Liver (tissue), 9 donors: ENCODE results near the gene DNMT1. TPM values are rescaled to one million over a fixed set of nuclear protein-coding genes. Genes with fewer than 3 reads are reported as not detected.

Experiments used
- DNase-seq: peaks from one replicate; pipeline ENCODE4 v3.0.0-alpha.2; 2017; ENCODE audit warnings: low spot score
- H3K27ac ChIP-seq, 2 donors: one replicate each; pipeline ENCODE4 v1.7.0; 2013; ENCODE audit warnings: inconsistent platforms in 2 of 2, low read length in 2 of 2, control low read depth in 1 of 2, low read depth in 1 of 2, mild to moderate bottlenecking in 1 of 2
- H3K27me3 ChIP-seq, 4 donors: one replicate each; pipeline versions ENCODE4 v1.6.1 to v1.7.0; 2013; ENCODE audit warnings: low read length in 3 of 4, inconsistent platforms in 1 of 4, mild to moderate bottlenecking in 1 of 4, moderate library complexity in 1 of 4; ENCODE audit not compliant: control insufficient read depth in 4 of 4, insufficient read depth in 4 of 4
- H3K36me3 ChIP-seq, 4 donors: one replicate each; pipeline versions ENCODE4 v1.6.1 to v1.7.0; 2013; ENCODE audit warnings: low read length in 3 of 4, mild to moderate bottlenecking in 3 of 4, low read depth in 1 of 4, moderate library complexity in 1 of 4; ENCODE audit not compliant: control insufficient read depth in 4 of 4, insufficient read depth in 3 of 4
- H3K4me1 ChIP-seq, 4 donors: one replicate each; pipeline versions ENCODE4 v1.6.1 to v1.7.0; 2013; ENCODE audit warnings: low read length in 3 of 4, mild to moderate bottlenecking in 3 of 4, moderate library complexity in 1 of 4; ENCODE audit not compliant: control insufficient read depth in 4 of 4, insufficient read depth in 4 of 4
- H3K4me3 ChIP-seq, 3 donors: one replicate each; pipeline versions ENCODE4 v1.6.1 to v1.7.0; 2013; ENCODE audit warnings: low read length in 3 of 3, control low read depth in 1 of 3, low read depth in 1 of 3, mild to moderate bottlenecking in 1 of 3
- H3K9ac ChIP-seq, 2 donors: one replicate each; pipeline ENCODE4 v1.7.0; 2013; ENCODE audit warnings: low read length in 2 of 2, mild to moderate bottlenecking in 2 of 2, moderate library complexity in 2 of 2, control low read depth in 1 of 2, low read depth in 1 of 2
- H3K9me3 ChIP-seq, 4 donors: one replicate each; pipeline versions ENCODE4 v1.6.1 to v1.7.0; 2013; ENCODE audit warnings: low read length in 3 of 4; ENCODE audit not compliant: control insufficient read depth in 4 of 4
- ATF3 ChIP-seq: IDR thresholded peaks from 2 replicates; pipeline ENCODE4 v1.6.1; 2016; ENCODE audit warnings: antibody characterized with exemption
- CTCF ChIP-seq: fragments of 150-350 bp; IDR thresholded peaks from 2 replicates; pipeline ENCODE4 v1.5.1; 2017; ENCODE audit warnings: improper control_type of control experiment, low read depth, low read length; ENCODE audit not compliant: missing input control
- EGR1 ChIP-seq, 2 donors: IDR thresholded peaks; 2 replicates each; pipeline ENCODE4 v1.6.1; 2016 to 2018; ENCODE audit warnings: antibody characterized with exemption in 2 of 2, low read depth in 2 of 2
- FOXA1 ChIP-seq: IDR thresholded peaks from 2 replicates; pipeline ENCODE4 v1.6.1; 2016; ENCODE audit warnings: antibody characterized with exemption
- FOXA2 ChIP-seq: IDR thresholded peaks from 2 replicates; pipeline ENCODE4 v1.6.1; 2016; ENCODE audit warnings: antibody characterized with exemption
- GABPA ChIP-seq, 2 donors: IDR thresholded peaks in 1 of 2; conservative IDR thresholded peaks in 1 of 2; 2 replicates each; pipeline ENCODE4 v1.6.1; 2016; ENCODE audit warnings: antibody characterized with exemption in 2 of 2, mild to moderate bottlenecking in 1 of 2, moderate library complexity in 1 of 2
- HNF4A ChIP-seq, 2 donors: conservative IDR thresholded peaks; 2 replicates each; pipeline ENCODE4 v1.6.1; 2016; ENCODE audit warnings: antibody characterized with exemption in 2 of 2, mild to moderate bottlenecking in 2 of 2
- HNF4G ChIP-seq: IDR thresholded peaks from 2 replicates; pipeline ENCODE4 v1.6.1; 2016; ENCODE audit warnings: antibody characterized with exemption
- JUND ChIP-seq, 2 donors: IDR thresholded peaks; 2 replicates each; pipeline ENCODE4 v1.6.1; 2016; ENCODE audit warnings: antibody characterized with exemption in 2 of 2
- MAX ChIP-seq: IDR thresholded peaks from 2 replicates; pipeline ENCODE4 v1.6.1; 2016; ENCODE audit warnings: antibody characterized with exemption
- NR2F2 ChIP-seq: IDR thresholded peaks from 2 replicates; pipeline ENCODE4 v1.6.1; 2016; ENCODE audit warnings: antibody characterized with exemption
- RAD21 ChIP-seq, 2 donors: IDR thresholded peaks; 2 replicates each; pipeline ENCODE4 v1.6.1; 2016; ENCODE audit warnings: antibody characterized with exemption in 2 of 2, mild to moderate bottlenecking in 2 of 2
- RXRA ChIP-seq, 2 donors: IDR thresholded peaks; 2 replicates each; pipeline ENCODE4 v1.6.1; 2017 to 2018; ENCODE audit warnings: antibody characterized with exemption in 2 of 2, mild to moderate bottlenecking in 1 of 2
- SP1 ChIP-seq: IDR thresholded peaks from 2 replicates; pipeline ENCODE4 v1.6.1; 2018; ENCODE audit warnings: antibody characterized with exemption, mild to moderate bottlenecking
- TAF1 ChIP-seq: conservative IDR thresholded peaks from 2 replicates; pipeline ENCODE4 v1.6.1; 2016; ENCODE audit warnings: antibody characterized with exemption, mild to moderate bottlenecking
- YY1 ChIP-seq: IDR thresholded peaks from 2 replicates; pipeline ENCODE4 v1.6.1; 2016; ENCODE audit warnings: antibody characterized with exemption, mild to moderate bottlenecking
- WGBS: extraction: QIAGEN DNeasy Blood & Tissue Kit; methylation state at CpG from one replicate; pipeline ENCODE4 v1.1.7; 2013; 5-methylcytosine and 5-hydroxymethylcytosine counted together
- polyA plus RNA-seq, 2 donors: library from polyadenylated mRNA; stranded (reverse) in 1 of 2; unstranded in 1 of 2; fragments of 200-250 nt in 1 of 2; fragments of >200 nt in 1 of 2; fragmentation: Nextera tagmentation in 1 of 2; extraction: Ambion mirVana in 1 of 2; gene quantifications; one replicate each; pipeline versions ENCODE4 v1.2.1 to v1.2.3, GENCODE V29; 2013 to 2015
- total RNA-seq, 2 donors: library from RNA; depleted of rRNA; stranded (reverse); fragments of >200 nt; gene quantifications; one replicate each; pipeline ENCODE4 v1.2.3, GENCODE V29; 2014
- TF ChIP-seq, protein P1 (sequence below): IDR thresholded peaks from 2 replicates; pipeline ENCODE4 v1.6.1; 2016; ENCODE audit warnings: antibody characterized with exemption, mild to moderate bottlenecking
- TF ChIP-seq, protein P2 (sequence below): IDR thresholded peaks from 2 replicates; pipeline ENCODE4 v1.6.1; 2016; ENCODE audit warnings: antibody characterized with exemption
- donor health status: healthy.
- donor health status: healthy.
- donor health status: healthy.
- donor health status: healthy.
- donor health status: healthy.

The DNMT1 gene
- total and polyA plus RNA-seq, 4 donors, result 8.7 to 47.1 (median 20.0) TPM

DNA sequence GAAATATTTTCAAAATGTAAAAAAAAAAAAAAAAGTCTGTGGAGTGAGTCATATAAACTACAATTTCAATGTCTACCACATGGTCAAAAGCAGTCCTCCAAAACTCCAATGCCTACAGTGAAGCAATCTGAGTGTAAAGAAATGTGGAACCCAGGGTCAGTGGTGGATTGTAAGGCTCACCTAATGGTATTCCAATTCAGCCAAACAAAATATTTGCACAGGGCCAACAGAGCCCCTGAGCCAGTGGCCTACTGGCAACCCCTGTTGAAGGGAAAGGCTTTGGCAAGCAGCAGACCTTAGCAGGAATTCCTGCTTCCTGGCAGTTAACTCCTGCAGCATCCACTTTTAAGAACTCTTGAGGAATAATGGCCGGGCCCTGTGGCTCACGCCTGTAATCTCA, 3.4 kb downstream of the DNMT1 start (continued):
- TF ChIP-seq, protein P1, sequence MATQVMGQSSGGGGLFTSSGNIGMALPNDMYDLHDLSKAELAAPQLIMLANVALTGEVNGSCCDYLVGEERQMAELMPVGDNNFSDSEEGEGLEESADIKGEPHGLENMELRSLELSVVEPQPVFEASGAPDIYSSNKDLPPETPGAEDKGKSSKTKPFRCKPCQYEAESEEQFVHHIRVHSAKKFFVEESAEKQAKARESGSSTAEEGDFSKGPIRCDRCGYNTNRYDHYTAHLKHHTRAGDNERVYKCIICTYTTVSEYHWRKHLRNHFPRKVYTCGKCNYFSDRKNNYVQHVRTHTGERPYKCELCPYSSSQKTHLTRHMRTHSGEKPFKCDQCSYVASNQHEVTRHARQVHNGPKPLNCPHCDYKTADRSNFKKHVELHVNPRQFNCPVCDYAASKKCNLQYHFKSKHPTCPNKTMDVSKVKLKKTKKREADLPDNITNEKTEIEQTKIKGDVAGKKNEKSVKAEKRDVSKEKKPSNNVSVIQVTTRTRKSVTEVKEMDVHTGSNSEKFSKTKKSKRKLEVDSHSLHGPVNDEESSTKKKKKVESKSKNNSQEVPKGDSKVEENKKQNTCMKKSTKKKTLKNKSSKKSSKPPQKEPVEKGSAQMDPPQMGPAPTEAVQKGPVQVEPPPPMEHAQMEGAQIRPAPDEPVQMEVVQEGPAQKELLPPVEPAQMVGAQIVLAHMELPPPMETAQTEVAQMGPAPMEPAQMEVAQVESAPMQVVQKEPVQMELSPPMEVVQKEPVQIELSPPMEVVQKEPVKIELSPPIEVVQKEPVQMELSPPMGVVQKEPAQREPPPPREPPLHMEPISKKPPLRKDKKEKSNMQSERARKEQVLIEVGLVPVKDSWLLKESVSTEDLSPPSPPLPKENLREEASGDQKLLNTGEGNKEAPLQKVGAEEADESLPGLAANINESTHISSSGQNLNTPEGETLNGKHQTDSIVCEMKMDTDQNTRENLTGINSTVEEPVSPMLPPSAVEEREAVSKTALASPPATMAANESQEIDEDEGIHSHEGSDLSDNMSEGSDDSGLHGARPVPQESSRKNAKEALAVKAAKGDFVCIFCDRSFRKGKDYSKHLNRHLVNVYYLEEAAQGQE, result peak; percentile 39
- no peak for TF ChIP-seq FOXA2

DNA sequence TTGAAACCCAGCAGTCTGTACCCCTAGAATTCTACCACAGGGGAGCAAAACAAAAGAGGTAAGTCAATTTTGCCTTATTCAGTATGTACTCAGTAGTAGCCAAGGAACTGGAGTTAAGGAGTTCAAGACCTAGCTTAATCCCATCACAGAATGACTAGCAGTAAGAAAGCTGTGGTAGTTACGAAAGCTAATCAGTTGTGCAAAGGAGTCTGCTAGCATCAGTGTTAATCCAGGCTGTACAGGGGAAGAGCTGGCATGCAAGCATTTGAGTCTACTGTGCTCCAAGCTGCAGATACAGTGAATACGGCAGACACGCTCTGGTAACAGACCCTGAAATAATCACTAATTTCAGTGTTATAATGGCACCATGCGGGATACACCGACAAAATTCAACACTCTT, 4.7 kb downstream of the DNMT1 start:
- H3K36me3 ChIP-seq, result peaks cover 0 to 5% (median 4%) of the 10 kb centered on the region in 4 donors
- 97% methylated on average over 5 of the region's 5 CpGs for WGBS
- H3K9ac ChIP-seq, result no peak overlapping the region
- no peak overlapping the region for H3K4me3 ChIP-seq
- TF ChIP-seq, protein P1, result no peak
- TF ChIP-seq ATF3, result no peak
- TF ChIP-seq JUND (IDR thresholded peaks at IDR 0.05), result no peak
- no peak for TF ChIP-seq FOXA2
- no peak for TF ChIP-seq NR2F2
- TF ChIP-seq GABPA (IDR thresholded peaks at IDR 0.05 in 1 of 2, conservative IDR thresholded peaks at IDR 0.05 in 1 of 2), result no peak
- no peak for TF ChIP-seq RXRA (IDR thresholded peaks at IDR 0.05)
- no peak for TF ChIP-seq MAX
- TF ChIP-seq, protein P2, sequence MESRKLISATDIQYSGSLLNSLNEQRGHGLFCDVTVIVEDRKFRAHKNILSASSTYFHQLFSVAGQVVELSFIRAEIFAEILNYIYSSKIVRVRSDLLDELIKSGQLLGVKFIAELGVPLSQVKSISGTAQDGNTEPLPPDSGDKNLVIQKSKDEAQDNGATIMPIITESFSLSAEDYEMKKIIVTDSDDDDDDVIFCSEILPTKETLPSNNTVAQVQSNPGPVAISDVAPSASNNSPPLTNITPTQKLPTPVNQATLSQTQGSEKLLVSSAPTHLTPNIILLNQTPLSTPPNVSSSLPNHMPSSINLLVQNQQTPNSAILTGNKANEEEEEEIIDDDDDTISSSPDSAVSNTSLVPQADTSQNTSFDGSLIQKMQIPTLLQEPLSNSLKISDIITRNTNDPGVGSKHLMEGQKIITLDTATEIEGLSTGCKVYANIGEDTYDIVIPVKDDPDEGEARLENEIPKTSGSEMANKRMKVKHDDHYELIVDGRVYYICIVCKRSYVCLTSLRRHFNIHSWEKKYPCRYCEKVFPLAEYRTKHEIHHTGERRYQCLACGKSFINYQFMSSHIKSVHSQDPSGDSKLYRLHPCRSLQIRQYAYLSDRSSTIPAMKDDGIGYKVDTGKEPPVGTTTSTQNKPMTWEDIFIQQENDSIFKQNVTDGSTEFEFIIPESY, result no peak
- TF ChIP-seq CTCF, result no peak
- no peak for TF ChIP-seq YY1
- TF ChIP-seq FOXA1, result no peak
- TF ChIP-seq SP1, result no peak
- TF ChIP-seq HNF4A (conservative IDR thresholded peaks at IDR 0.05), result no peak
- TF ChIP-seq RAD21 (IDR thresholded peaks at IDR 0.05), result no peak
- TF ChIP-seq TAF1, result no peak
- TF ChIP-seq HNF4G, result no peak
- no peak for TF ChIP-seq EGR1 (IDR thresholded peaks at IDR 0.05; ENCODE audit: low read depth in 2 of 2)
- no peaks in the 10 kb centered on the region for H3K9me3 ChIP-seq
- DNase-seq, result no peak
- peaks cover 8 to 25% (median 12%) of the 10 kb centered on the region in 4 donors for H3K4me1 ChIP-seq
- H3K27me3 ChIP-seq, result no peaks in the 10 kb centered on the region
- no peak overlapping the region for H3K27ac ChIP-seq
